DMS79 treated with DMSO at 0.1 percent for 48 hours (cell line): ENCODE measurements around the gene FBXW7.

ENCODE experiments used
- DNase-seq: peaks from one replicate; lab custom pipeline; 2025; lab: John Stamatoyannopoulos, UW

Gene FBXW7

GRCh38 chr4:152510349-152511147 is 25.3 kb downstream of the FBXW7 start:
- no peak for DNase-seq

DNA sequence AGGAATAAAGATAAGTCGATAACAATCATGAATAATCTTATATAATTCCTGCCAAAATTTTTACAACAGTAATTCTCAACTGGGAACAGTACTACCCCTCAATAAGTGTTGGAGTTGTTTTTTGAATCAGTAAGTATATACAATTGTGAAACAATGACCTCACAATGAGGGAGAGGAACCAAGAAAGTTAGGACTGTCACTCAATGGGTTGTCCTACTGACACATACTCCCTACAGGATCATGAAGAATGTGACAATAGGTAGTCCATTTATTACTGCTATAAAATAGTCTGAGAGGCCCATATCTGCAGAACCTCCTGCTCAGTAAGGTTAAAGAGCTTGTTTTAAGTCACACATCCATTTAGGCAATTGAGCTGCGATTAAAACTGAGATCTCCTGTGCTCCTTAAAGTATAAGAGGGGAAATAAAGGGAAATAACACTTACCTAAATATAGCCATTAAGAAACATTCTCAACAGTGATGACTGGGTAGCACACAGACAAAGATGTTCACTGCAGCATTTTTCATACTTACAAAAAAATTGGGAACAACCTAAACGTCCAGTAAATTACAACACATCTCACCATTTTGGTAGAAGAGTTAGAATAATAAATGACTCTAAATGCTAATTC is 26.2 kb downstream of the FBXW7 start:
- DNase-seq, result no peak

GRCh38 chr4:152508818-152509217 is 27.1 kb downstream of the FBXW7 start:
- DNase-seq, result no peak

GRCh38 chr4:152508386-152508785 is 27.5 kb downstream of the FBXW7 start:
- no peak for DNase-seq

DNA sequence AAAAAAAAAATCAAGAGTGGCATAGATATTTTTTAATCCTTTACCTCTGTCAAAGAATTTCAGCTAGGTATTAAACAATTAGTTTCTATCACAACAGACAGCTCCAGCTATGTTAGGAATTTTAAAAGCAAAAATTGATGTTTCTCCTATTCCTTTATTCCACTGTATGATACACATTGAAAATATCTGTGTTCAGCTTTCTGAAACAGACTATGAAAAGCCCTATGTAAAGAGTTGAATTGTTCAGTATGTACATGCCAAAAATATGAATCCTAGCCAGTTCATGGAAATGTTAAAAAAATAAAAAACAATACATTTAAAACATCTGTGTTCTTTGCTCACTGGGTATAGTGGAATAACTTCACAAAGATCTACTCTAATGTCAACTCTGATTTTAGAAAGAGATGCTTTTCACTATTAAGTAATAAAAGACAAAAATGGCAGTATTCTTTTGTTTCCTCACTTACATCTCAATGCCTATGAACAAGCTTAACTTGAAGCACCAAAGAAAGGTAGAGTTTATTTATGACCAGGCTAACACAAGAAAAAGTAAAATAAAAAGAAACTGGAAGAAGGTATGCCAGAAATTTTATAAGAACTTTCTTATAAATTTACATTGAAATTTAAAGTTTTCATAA is 32.1 kb downstream of the FBXW7 start:
- DNase-seq, result no peak

DNA sequence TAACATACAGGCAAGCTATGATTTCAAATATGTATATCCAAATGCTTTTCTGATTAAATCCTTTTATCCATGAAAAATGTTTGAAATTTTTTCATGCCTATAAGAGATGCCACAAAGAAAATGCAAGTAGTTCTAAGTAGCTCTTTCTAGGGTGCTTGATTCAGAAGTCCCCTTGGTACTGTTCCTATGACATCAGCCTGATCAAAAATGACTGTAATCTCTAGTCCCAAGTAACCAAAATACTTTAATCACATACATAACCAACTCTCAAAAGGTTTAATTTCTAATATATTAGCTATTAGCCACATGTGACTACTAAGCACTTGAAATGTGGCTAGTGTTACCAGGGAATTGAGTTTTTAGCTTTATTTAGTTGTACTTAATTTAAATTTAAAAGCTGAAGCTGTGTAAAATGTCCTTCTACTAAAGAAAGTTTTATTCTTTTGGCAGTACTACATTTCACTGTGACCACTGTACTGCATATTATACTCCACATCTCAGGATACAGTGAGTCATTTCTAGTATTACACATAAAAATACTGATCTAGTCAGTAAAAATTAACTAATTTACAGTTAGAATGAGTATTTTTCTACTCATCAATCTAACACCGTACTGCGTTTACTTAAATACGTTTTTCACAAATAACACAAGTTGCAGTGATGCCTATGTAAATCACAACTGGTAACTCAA is 33.9 kb downstream of the FBXW7 start:
- DNase-seq, result no peak

DNA sequence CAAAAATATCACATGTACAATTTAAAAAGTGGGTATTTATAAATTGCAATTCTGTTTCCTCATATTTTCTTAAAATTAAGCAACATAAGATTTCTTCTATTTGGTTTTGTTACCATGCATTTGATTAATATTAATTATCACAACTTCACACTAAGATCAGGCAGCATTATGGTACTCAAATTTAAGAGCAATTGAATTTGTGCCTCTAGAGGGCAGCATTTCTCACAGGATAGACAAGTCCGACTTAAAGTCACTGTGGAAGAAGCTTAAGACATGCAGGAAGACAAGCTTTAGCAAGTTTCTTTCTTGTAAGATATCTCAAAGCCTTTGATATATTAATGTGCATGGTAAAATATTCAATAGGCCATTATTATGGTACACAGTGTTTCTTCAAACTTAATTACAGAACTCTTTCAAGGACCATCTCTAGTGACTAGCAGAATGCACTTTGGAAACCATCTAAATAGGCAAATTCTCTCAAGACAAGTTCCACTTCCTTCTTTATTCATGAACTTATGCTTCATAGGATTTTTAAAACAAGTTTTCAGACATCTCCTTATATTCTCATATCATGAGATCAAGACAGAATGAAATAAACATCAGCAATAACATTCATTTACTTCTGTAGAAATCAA is 35.0 kb downstream of the FBXW7 start:
- peak; percentile 50 for DNase-seq

DNA sequence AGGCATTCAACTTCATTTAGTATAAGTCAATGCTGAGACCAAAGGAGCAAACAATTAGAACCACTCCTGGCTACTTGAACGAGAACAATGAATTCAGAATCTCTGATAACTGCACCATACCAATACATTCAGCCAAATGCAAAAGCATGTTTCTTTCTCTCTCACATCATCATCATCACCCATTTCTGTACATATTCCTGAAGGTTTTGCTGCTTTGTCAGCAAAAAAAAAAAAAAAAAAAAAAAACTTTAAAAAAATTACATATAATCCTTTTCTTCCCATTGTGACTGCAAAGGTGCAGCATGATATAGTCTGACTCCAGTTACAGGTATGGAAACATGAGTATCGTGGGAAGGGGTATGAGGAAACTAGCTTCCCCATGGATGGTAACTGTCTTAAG is 35.6 kb downstream of the FBXW7 start:
- no peak for DNase-seq

DNA sequence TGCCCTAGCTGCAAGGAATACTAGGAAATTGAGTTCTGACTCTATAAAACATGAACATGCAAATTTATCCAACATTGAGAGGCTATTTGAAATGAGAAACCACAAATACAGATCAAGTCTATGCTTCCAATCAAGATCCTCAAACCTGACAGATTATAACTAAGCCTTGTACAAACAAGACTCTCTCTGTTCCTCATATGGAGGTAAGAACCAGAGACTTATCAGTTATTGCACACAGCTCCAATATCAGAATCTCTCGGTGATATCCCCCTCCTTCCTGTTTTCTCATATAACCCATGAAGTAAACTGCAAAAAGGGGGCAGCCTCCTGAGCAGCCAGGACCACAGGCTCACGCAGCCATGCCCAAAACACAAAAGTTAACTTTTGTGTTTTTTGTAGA is 36.5 kb downstream of the FBXW7 start:
- no peak for DNase-seq

GRCh38 chr4:152494020-152494419 is 41.9 kb downstream of the FBXW7 start:
- DNase-seq, result no peak

DNA sequence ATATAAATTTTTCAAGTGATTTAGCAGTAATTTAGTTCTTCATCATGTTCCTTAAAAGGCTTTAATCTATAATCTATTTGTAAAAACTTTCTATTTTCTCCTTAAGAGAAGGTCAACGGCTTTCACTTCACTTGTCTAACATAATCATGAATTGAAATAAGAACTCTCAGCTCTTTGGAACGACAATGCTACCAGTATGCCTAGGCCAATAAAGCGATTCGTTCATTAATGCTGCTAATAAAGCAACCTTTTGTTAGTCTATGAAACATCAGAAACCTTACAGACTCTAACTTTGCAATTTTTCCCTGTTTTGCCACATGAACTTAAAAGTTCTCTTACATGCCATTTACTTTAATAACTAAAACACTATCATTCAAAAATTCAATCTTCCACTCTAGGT is 47.6 kb downstream of the FBXW7 start:
- DNase-seq, result no peak

GRCh38 chr4:152486429-152487389 is 49.2 kb downstream of the FBXW7 start:
- DNase-seq, result no peak

- DNase-seq, result no peak
These were observed 50.1 kb downstream of the FBXW7 start for GRCh38 chr4:152485726-152486276.

GRCh38 chr4:152482211-152482610 is 53.7 kb downstream of the FBXW7 start:
- no peak for DNase-seq

DNA sequence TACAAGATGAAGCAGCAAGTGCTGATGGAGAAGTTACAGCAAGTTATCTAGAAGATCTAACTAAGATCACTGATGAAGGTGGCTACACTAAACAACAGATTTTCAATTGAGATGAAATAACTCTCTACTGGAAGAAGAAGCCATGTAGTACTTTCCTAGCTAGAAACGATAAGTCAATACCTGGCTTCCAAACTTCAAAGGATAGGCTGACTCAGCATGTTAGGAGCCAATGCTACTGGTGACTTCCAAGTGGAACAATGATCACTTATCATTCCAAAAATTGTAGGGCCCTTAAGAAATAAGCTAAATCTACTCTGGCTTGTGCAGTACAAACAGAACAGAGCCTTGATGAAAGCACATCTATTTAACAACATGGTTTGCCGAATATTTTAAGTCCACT is 55.0 kb downstream of the FBXW7 start:
- DNase-seq, result no peak

GRCh38 chr4:152480326-152480725 is 55.6 kb downstream of the FBXW7 start:
- no peak for DNase-seq

- DNase-seq, result no peak
These were observed 56.4 kb downstream of the FBXW7 start for GRCh38 chr4:152479428-152480026.

DNA sequence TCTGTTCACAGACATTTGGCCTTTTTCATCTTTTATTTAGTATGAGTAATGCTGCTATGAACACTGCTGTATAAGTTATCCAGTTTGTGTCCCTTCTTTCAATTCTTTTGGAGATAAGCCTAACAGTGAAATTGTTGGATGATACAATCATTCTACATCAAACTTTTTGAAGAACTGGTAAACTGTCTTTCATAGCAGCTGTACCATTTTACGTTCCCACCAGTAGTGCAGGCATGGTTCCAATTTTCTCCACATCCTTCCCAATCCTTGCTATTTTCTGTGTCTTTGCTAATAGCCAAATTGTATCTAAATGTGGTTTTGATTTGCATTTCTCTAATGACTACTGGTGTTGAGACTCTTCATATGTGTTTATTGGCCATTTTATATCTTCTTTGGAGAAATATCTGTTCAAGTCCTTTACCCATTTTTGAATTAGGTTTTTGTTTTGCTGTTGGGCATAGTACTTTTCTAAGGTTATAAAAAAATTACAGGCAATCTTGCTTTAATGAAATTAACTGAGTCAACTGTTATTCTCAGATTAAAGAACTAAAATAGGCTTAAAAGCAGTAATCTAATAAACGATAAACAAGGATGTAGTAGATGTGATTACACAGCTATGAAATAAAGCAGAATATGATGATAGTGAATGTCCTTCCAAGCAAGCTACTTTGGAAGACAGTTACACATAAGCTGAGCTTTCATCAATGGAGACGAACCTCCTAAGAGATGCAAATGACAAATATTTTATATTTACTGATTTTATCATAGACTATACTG is 57.2 kb downstream of the FBXW7 start:
- DNase-seq, result no peak

DNA sequence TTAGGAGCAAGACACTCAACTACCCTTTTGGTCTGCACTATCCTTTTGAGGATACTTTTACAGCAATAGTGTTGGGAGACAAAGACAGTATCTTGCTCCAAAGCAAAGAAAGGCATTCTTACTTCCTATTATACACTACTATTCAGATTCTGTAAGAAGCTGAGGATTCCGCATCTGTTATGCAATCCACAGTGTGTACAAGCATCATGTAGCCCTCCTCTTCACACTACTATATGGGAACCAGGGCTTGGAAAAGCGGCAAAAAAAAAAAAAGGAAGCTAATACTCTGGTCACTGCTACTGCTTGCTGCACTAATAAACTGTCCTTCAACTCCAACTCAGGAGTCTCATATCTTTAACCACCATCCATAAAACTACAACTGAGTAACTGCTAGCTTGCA is 59.1 kb downstream of the FBXW7 start:
- no peak for DNase-seq
